ENCODE results near the gene CYS1.
"Not testable (repeated sequence)": the region's sequence is repeated elsewhere in the genome, so short reads cannot be mapped to it uniquely, and the experiment has no call there.

Gene CYS1

DNA sequence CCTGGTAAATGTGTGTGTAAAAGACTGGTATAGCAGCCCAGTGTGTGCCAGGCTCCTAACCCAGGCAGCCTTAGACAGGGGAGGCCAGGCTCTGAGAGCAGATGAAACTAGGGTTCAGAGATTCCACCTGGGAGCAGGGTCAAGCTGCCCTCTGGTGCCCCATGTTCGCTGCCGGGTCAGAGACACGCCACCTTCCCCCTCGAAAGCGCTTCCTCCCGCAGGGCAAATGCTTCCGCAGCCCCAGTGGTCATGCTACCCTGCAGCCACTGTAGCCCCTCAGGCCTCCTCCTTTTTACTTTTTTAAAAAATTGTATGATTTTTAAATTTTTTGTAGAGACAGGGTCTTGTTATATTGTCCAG, 47.5 kb downstream of the CYS1 start:
- Histone ChIP-seq H2AFZ (no peak overlapping the region), H3K9ac (no peak overlapping the region), H3K36me3 (ENCODE audit: control insufficient read depth, insufficient read depth, low read length) (no peaks in the 10 kb centered on the region), H3K9me3 (ENCODE audit: control insufficient read depth, low read length) (no peaks in the 10 kb centered on the region), H3K4me3 (ENCODE audit: low read depth, low read length) (no peak overlapping the region), H3K27ac (no peak overlapping the region), H3K4me2 (ENCODE audit: low read length) (no peak overlapping the region), H3K27me3 (ENCODE audit: control insufficient read depth, insufficient read depth, low read length) (no peaks in the 10 kb centered on the region), H3K4me1 (peaks cover 38% of the 10 kb centered on the region), H3K79me2 (peaks cover 2% of the 10 kb centered on the region)
- TF ChIP-seq, protein P1, sequence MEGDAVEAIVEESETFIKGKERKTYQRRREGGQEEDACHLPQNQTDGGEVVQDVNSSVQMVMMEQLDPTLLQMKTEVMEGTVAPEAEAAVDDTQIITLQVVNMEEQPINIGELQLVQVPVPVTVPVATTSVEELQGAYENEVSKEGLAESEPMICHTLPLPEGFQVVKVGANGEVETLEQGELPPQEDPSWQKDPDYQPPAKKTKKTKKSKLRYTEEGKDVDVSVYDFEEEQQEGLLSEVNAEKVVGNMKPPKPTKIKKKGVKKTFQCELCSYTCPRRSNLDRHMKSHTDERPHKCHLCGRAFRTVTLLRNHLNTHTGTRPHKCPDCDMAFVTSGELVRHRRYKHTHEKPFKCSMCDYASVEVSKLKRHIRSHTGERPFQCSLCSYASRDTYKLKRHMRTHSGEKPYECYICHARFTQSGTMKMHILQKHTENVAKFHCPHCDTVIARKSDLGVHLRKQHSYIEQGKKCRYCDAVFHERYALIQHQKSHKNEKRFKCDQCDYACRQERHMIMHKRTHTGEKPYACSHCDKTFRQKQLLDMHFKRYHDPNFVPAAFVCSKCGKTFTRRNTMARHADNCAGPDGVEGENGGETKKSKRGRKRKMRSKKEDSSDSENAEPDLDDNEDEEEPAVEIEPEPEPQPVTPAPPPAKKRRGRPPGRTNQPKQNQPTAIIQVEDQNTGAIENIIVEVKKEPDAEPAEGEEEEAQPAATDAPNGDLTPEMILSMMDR (IDR thresholded peaks at IDR 0.05): no peak

GRCh38 chr2:10031886-10032745, 48.1 kb downstream of the CYS1 start:
- Histone ChIP-seq H3K27me3 (ENCODE audit: control insufficient read depth, insufficient read depth, low read length) (no peaks in the 10 kb centered on the region), H3K4me2 (ENCODE audit: low read length) (no peak overlapping the region), H3K36me3 (ENCODE audit: control insufficient read depth, insufficient read depth, low read length) (no peaks in the 10 kb centered on the region), H3K4me1 (peaks cover 33% of the 10 kb centered on the region), H3K27ac (no peak overlapping the region), H3K4me3 (ENCODE audit: low read depth, low read length) (no peak overlapping the region), H3K79me2 (peaks cover 2% of the 10 kb centered on the region), H2AFZ (no peak overlapping the region), H3K9ac (no peak overlapping the region), H3K9me3 (ENCODE audit: control insufficient read depth, low read length) (no peaks in the 10 kb centered on the region)
- TF ChIP-seq, protein P1 (IDR thresholded peaks at IDR 0.05): no peak

DNA sequence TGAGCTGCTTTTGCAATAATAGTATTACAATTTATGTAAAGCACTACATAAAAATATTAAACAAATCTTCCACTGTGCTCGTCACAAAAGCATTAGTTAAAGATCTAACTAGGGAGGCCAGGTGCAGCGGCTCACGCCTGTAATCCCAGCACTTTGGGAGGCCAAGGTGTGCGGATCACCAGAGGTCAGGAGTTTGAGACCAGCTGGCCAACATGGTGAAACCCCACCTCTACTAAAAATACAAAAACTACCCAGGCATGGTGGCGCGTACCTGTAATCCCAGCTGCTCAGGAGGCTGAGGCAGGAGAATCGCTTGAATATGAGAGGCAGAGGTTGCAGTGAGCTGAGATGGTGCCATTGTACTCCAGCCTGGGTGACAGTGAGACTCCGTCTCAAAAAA, 49.4 kb downstream of the CYS1 start:
- not testable (repeated sequence) for H3K79me2 ChIP-seq; H3K9me3 ChIP-seq (ENCODE audit: control insufficient read depth, low read length); H3K36me3 ChIP-seq (ENCODE audit: control insufficient read depth, insufficient read depth, low read length); H3K27me3 ChIP-seq (ENCODE audit: control insufficient read depth, insufficient read depth, low read length); H3K9ac ChIP-seq
- Histone ChIP-seq H3K27ac (peak overlapping the region; percentile 33), H3K4me2 (ENCODE audit: low read length) (peak overlapping the region; percentile 8), H3K4me1 (peaks cover 20% of the 10 kb centered on the region), H2AFZ (peak overlapping the region; percentile 79), H3K4me3 (ENCODE audit: low read depth, low read length) (peak overlapping the region; percentile 28)

DNA sequence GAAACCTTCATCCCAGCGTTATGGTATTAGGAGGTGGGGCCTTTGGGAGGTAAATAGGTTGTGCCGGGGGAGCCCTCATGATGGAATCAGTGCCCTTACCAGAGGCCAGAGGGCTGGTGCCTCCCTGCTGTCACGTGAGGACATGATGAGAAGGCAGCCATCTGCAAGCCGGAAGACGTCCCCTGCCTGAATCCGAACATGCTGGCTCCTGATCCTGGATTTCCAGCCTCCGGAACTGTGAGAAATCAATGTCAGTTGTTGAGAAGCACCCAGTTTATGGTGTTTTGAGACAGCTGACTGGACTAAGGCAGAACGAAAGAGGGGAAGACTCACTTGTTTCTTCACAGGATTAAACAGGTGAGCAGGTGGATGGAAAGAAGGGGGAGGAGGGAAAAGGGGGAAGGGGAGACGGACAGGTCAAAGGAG, 49.9 kb downstream of the CYS1 start:
- no peaks in the 10 kb centered on the region for H3K27me3 ChIP-seq (ENCODE audit: control insufficient read depth, insufficient read depth, low read length)
- peaks cover 15% of the 10 kb centered on the region for H3K4me1 ChIP-seq
- H2AFZ ChIP-seq: peak overlapping the region; percentile 79
- H3K4me2 ChIP-seq (ENCODE audit: low read length): peak overlapping the region; percentile 8
- TF ChIP-seq, protein P1 (IDR thresholded peaks at IDR 0.05): no peak
- H3K9ac ChIP-seq: no peak overlapping the region
- H3K79me2 ChIP-seq: peaks cover 2% of the 10 kb centered on the region
- no peaks in the 10 kb centered on the region for H3K36me3 ChIP-seq (ENCODE audit: control insufficient read depth, insufficient read depth, low read length)
- H3K9me3 ChIP-seq (ENCODE audit: control insufficient read depth, low read length): no peaks in the 10 kb centered on the region
- H3K4me3 ChIP-seq (ENCODE audit: low read depth, low read length): peak overlapping the region; percentile 28
- peak overlapping the region; percentile 33 for H3K27ac ChIP-seq

GRCh38 chr2:10029875-10030223, 50.4 kb downstream of the CYS1 start:
- Histone ChIP-seq H3K27me3 (ENCODE audit: control insufficient read depth, insufficient read depth, low read length) (no peaks in the 10 kb centered on the region), H2AFZ (peak overlapping the region; percentile 79), H3K9me3 (ENCODE audit: control insufficient read depth, low read length) (no peaks in the 10 kb centered on the region), H3K9ac (no peak overlapping the region), H3K36me3 (ENCODE audit: control insufficient read depth, insufficient read depth, low read length) (no peaks in the 10 kb centered on the region), H3K4me3 (ENCODE audit: low read depth, low read length) (no peak overlapping the region), H3K4me2 (ENCODE audit: low read length) (no peak overlapping the region), H3K79me2 (peaks cover 2% of the 10 kb centered on the region), H3K27ac (peak overlapping the region; percentile 33), H3K4me1 (peaks cover 10% of the 10 kb centered on the region)
- TF ChIP-seq, protein P1 (IDR thresholded peaks at IDR 0.05): no peak

Measured in parathyroid adenoma (tissue), 2 donors.